SU-DHL-6 (cell line): ENCODE measurements around the gene RPN1.
"Not testable (repeated sequence)": the region's sequence is repeated elsewhere in the genome, so short reads cannot be mapped to it uniquely, and the experiment has no call there.

Experiments
- H2AFZ ChIP-seq: fragments of 200-600 bp; sonication (generic); 2 replicates; pipeline ENCODE4 v1.6.1; 2014; ENCODE audit warnings: low read depth, mild to moderate bottlenecking, moderate library complexity, mixed read lengths, antibody characterized with exemption, low read length; ENCODE audit not compliant: severe bottlenecking
- H3F3A ChIP-seq: fragments of 200-600 bp; shearing (Covaris generic); 2 replicates; pipeline ENCODE4 v1.6.0; 2016; ENCODE audit warnings: antibody characterized with exemption, mild to moderate bottlenecking; ENCODE audit not compliant: insufficient read depth
- H3K27ac ChIP-seq: fragments of 200-600 bp; sonication (generic); 2 replicates; pipeline ENCODE4 v1.5.1; 2016; ENCODE audit warnings: low read depth, mild to moderate bottlenecking, low read length, moderate library complexity, mixed read lengths
- H3K27me3 ChIP-seq: fragments of 200-600 bp; sonication (generic), shearing (Covaris generic); 2 replicates; pipeline ENCODE4 v1.6.0; 2014; ENCODE audit warnings: mild to moderate bottlenecking, low read length
- H3K36me3 ChIP-seq: fragments of 200-600 bp; sonication (generic); 2 replicates; pipeline ENCODE4 v1.6.1; 2014; ENCODE audit warnings: mild to moderate bottlenecking, low read length, mixed read lengths
- H3K4me2 ChIP-seq: fragments of 300-600, 200-600 bp; shearing (Covaris generic), sonication (generic); 2 replicates; pipeline ENCODE4 v1.6.0; 2014; ENCODE audit warnings: low read length, low read depth, mild to moderate bottlenecking; ENCODE audit not compliant: poor library complexity, severe bottlenecking
- H3K4me3 ChIP-seq: fragments of 200-600 bp; sonication (generic); 2 replicates; pipeline ENCODE4 v1.5.1; 2014; ENCODE audit warnings: antibody characterized with exemption, low read length, mild to moderate bottlenecking, mixed read lengths; ENCODE audit not compliant: insufficient read depth, poor library complexity, severe bottlenecking
- H3K79me2 ChIP-seq: fragments of 200-600 bp; sonication (generic); 2 replicates; pipeline ENCODE4 v1.6.1; 2014; ENCODE audit warnings: mild to moderate bottlenecking, low read length, moderate library complexity; ENCODE audit not compliant: insufficient read depth
- H3K9ac ChIP-seq: fragments of 200-600 bp; sonication (generic); 2 replicates; pipeline ENCODE4 v1.7.0; 2014; ENCODE audit warnings: mild to moderate bottlenecking, low read length
- H3K9me2 ChIP-seq: fragments of 200-600 bp; sonication (generic); replicated peaks from 2 replicates; pipeline ENCODE4 v1.6.1; 2014; ENCODE audit warnings: low read length; ENCODE audit not compliant: insufficient read depth
- H3K9me3 ChIP-seq: fragments of 200-600 bp; sonication (generic); 2 replicates; pipeline ENCODE4 v1.6.1; 2014; ENCODE audit warnings: low read length, mixed read lengths; ENCODE audit not compliant: insufficient read depth
- H4K20me1 ChIP-seq: fragments of 200-600 bp; sonication (generic); 2 replicates; pipeline ENCODE4 v1.6.1; 2014; ENCODE audit warnings: low read depth, mild to moderate bottlenecking, antibody characterized with exemption, low read length, moderate library complexity, mixed read lengths
- EZH2phosphoT487 ChIP-seq: fragments of 200-600 bp; sonication (generic), shearing (Covaris generic); conservative IDR thresholded peaks from 2 replicates; pipeline ENCODE4 v1.6.1; 2018; ENCODE audit warnings: mild to moderate bottlenecking, antibody characterized with exemption, low read length, moderate library complexity, mixed read lengths
- TF ChIP-seq, protein P1 (sequence below): fragments of 200-600 bp; sonication (generic); IDR thresholded peaks from one replicate; pipeline ENCODE4 v1.5.1; 2017; ENCODE audit warnings: antibody characterized with exemption, mild to moderate bottlenecking, low read length, moderate library complexity; ENCODE audit not compliant: insufficient read depth, poor library complexity, severe bottlenecking

Gene RPN1

DNA sequence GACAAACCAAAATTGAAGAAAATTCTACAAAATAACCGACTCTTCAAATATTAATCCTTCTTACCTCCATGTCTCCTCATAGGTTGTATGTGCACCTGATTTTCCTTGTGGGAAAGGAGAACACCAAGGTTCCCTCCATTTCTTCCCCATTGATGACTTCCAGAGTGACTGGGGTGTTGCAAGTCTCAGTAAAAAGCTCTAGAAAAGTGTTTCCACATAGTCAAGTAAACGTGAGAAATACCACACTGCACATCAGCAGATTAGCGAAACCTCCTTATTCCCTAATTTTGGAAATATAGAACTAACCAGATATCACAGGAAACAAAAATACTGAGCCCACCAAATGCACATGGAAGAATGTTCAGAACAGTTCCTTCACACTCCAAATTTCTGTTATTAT lies 4.9 kb upstream of the RPN1 start:
- Histone ChIP-seq H3K9me3 (no peaks in the 10 kb centered on the region), H3K9ac (no peak overlapping the region), H4K20me1 (no peaks in the 10 kb centered on the region), H3F3A (no peaks in the 10 kb centered on the region), H3K4me3 (no peak overlapping the region), H3K9me2 (no peaks in the 10 kb centered on the region), H3K79me2 (peaks cover 1% of the 10 kb centered on the region), H3K4me2 (no peak overlapping the region), H3K36me3 (no peaks in the 10 kb centered on the region), H2AFZ (no peak overlapping the region), H3K27ac (no peak overlapping the region), H3K27me3 (no peaks in the 10 kb centered on the region)
- TF ChIP-seq, protein P1, sequence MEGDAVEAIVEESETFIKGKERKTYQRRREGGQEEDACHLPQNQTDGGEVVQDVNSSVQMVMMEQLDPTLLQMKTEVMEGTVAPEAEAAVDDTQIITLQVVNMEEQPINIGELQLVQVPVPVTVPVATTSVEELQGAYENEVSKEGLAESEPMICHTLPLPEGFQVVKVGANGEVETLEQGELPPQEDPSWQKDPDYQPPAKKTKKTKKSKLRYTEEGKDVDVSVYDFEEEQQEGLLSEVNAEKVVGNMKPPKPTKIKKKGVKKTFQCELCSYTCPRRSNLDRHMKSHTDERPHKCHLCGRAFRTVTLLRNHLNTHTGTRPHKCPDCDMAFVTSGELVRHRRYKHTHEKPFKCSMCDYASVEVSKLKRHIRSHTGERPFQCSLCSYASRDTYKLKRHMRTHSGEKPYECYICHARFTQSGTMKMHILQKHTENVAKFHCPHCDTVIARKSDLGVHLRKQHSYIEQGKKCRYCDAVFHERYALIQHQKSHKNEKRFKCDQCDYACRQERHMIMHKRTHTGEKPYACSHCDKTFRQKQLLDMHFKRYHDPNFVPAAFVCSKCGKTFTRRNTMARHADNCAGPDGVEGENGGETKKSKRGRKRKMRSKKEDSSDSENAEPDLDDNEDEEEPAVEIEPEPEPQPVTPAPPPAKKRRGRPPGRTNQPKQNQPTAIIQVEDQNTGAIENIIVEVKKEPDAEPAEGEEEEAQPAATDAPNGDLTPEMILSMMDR, result no peak
- TF ChIP-seq EZH2phosphoT487, result no peak

DNA sequence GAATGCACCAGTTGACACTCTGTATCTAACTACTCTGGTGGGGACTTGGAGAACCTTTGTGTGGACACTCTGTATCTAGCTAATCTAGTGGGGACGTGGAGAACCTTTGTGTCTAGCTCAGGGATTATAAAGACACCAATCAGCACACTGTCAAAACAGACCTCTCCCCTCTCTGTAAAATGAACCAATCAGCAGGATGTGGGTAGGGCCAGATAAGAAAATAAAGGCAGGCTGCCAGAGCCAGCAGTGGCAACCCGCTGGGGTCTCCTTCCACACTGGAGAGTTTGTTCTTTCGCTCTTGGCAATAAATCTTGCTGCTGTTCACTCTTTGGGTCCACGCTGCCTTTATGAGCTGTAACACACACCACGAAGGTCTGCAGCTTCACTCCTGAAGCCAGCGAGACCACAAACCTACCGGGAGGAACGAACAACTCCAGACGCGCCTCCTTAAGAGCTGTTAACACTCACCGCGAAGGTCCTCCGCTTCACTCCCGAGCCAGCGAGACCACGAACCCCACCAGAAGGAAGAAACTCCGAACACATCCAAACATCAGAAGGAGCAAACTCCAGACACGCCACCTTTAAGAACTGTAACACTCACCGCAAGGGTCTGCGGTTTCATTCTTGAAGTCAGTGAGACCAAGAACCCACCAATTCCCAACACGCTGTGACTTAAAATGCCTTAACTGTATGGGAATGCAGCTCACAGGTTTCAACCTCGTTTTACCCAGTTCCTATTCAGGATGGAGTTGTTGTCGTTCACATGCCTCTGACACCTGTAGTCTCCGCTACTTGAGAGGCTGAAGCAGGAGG lies 3.6 kb upstream of the RPN1 start:
- H3K9ac ChIP-seq, H3K27ac ChIP-seq, H3K4me3 ChIP-seq, H4K20me1 ChIP-seq, H3K4me2 ChIP-seq, H3F3A ChIP-seq, H3K36me3 ChIP-seq, H3K9me2 ChIP-seq, H2AFZ ChIP-seq, H3K9me3 ChIP-seq, H3K27me3 ChIP-seq: not testable (repeated sequence)
- H3K79me2 ChIP-seq, result peaks cover 15% of the 10 kb centered on the region

DNA sequence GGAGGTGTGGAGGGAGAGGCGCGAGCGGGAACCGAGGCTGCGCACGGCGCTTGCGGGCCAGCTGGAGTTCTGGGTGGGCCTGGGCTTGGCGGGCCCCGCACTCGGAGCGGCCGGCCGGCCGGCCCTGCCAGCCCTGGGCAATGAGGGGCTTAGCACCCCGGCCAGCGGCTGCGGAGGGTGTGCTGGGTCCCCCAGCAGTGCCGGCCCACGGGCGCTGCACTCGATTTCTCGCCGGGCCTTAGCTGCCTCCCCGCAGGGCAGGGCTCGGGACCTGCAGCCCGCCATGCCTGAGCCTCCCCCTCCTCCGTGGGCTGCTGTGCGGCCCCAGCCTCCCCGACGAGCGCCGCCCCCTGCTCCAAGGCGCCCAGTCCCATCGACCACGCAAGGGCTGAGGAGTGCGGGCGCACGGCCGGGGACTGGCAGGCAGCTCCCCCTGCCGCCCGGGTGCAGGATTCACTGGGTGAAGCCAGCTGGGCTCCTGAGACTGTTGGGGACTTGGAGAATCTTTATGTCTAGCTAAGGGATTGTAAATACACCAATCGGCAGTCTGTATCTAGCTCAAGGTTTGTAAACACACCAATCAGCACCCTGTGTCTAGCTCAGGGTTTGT lies 2.9 kb upstream of the RPN1 start:
- not testable (repeated sequence) for H3K4me2 ChIP-seq, H3K9ac ChIP-seq

DNA sequence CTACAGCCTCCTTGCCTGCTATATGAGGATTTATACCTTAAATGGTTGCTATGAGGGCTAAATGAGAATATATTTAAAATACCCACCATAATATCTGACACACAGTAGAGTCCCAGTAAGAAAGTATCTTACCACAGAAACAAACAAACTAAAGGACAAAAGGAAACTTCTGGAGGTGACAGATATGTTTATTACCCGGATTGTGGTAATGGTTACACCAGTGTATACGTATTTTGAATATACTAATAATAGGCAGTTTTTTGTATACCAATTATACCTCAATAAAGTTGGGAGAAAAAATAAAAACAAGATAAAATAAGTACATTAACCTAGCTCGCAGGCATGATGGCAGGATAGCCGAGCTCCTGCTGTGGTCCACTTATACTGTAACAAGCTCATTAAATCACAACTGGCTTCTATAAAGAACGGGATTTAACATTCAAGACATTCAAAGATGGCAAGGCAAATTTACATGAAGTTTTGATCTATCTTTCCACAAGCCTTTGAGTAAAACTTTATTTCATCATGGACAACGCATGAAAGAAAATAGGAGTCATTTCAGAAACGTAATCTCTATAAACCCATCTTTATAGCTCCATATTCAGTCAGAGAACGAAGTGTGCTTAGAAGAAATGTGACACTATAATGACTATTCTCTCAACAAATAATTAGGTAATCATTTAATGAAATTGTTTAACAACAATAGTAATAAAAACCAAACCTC lies 1.5 kb downstream of the RPN1 start:
- TF ChIP-seq, protein P1, result no peak
- TF ChIP-seq EZH2phosphoT487, result no peak
- Histone ChIP-seq H3K27me3 (no peaks in the 10 kb centered on the region), H3K4me2 (peak overlapping the region; percentile 80), H2AFZ (no peak overlapping the region), H3K9ac (peak overlapping the region; percentile 100), H3F3A (peaks cover 4% of the 10 kb centered on the region; the same call in 1 of the 2 replicates), H3K27ac (peak overlapping the region; percentile 86; the same call in 1 of the 2 replicates), H3K9me3 (no peaks in the 10 kb centered on the region), H3K4me3 (peak overlapping the region; percentile 100), H4K20me1 (no peaks in the 10 kb centered on the region; the same call in 1 of the 2 replicates), H3K36me3 (peaks cover 7% of the 10 kb centered on the region; the same call in 1 of the 2 replicates), H3K79me2 (peaks cover 66% of the 10 kb centered on the region), H3K9me2 (no peaks in the 10 kb centered on the region)

More for the DNA sequence above, 2.9 kb upstream of the RPN1 start:
- not testable (repeated sequence) for H3F3A ChIP-seq, H3K27me3 ChIP-seq, H4K20me1 ChIP-seq, H3K9me2 ChIP-seq, H3K9me3 ChIP-seq, H2AFZ ChIP-seq, H3K36me3 ChIP-seq, H3K4me3 ChIP-seq, H3K27ac ChIP-seq
- peaks cover 22% of the 10 kb centered on the region for H3K79me2 ChIP-seq
